NCI-H526 (cell line): ENCODE measurements around the gene MFSD8.
"Not testable (repeated sequence)": the region's sequence is repeated elsewhere in the genome, so short reads cannot be mapped to it uniquely, and the experiment has no call there.

Source experiments
- DNase-seq, 2 experiments: peaks; one replicate each; lab custom pipeline; 2025; lab: John Stamatoyannopoulos, UW

Gene MFSD8

DNA sequence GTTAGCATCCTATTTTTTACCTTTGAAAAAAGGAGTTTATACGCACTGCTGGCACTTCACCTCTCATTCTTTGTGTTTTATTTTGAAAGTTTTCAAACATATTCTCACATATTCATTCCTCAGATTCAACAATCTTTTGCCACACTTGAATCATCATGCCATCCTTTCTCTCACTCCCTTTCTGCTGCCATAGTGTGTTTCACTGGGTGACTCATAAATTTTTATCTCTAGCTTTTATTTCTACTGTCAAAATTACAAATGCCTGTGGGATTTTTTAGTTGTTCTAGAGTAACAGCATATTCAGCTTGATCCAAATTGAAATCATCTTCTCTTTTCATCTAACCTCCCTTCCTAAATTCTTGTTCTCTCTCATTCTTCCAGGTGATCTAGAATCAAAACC lies 28.0 kb downstream of the MFSD8 start:
- no peak for DNase-seq

DNA sequence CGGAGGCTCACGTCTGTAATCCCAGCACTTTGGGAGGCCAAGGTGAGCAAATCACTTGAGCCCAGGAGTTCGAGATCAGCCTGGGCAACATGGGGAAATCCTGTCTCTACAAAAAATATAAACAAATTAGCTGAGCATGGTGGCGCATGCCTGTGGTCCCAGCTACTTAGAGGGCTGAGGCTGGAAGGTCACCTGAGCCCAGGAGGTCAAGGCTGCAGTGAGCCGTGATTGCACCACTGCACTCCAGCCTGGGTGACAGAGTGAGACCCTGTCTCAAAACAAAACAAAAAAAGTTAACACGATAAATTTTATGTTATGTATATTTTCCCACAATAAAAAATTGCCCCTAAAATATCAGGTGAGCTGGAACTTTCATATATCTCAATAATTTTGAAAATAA lies 33.1 kb downstream of the MFSD8 start:
- not testable (repeated sequence) for DNase-seq

DNA sequence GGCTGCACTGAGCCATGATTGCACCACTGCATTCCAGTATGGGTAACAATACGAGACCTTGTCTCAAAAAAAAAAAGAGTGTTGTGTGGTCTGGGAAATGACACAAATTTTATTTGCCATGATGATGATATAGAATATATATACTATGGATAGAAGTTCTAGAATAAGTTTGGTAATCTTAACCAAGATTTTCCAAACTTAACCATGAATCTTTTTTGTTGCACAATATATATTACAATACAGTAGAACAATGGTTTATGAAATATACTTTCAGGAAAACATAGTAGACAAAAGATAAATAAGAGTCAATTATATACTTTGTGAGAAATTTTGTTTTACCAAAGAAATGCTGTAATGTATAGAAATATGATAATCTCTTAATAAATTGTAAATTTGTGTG lies 34.8 kb downstream of the MFSD8 start:
- no peak for DNase-seq

DNA sequence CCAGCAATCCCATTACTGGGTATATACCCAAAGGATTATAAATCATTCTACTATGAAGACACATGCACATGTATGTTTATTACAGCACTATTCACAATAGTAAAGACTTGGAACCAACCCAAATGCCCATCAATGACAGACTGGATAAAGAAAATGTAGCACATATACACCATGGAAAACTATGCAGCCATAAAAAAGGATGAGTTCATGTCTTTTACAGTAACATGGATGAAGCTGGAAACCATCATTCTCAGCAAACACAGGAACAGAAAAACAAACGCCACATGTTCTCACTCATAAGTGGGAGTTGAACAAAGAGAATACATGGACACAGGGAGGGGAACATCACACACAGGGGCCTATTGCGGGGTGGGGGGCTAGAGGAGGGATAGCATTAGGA lies 39.3 kb downstream of the MFSD8 start:
- DNase-seq: not testable (repeated sequence)

DNA sequence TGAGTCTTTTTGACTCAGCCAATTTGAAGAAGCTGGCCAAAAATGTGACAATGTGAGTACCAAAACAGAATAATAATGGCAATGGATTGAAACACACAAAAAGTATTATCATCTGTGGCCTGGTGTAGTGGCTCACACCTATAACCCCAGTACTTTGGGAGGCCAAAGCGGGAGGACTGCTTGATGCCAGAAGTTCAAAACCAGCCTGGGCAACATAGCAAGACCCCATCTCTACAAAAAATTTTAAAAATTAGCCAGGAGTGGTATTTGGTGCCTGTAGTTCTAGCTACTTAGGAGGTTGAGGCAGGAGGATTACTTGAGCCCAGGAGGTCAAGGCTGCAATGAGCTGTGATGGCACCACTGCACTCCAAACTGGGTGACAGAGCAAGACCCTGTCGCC lies 42.7 kb downstream of the MFSD8 start:
- no peak for DNase-seq

DNA sequence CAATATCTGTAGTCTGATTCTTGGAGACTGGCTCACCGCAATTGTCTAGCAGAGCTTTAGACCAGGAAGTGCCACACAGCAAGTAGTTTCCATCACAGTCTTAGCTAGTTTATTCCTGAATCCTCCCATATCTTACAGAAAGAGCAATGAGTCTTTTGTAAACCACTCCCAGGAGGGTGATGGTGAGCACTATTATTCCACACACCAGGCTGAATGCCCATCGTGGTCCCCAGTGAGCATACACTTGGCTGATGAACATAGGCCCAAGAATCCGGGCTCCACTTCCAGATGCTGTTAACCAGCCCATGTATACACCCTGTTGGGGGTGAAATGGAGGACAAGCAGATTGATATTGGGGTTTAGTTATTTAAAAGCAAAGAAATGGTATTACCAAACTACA lies 44.5 kb downstream of the MFSD8 start:
- DNase-seq: no peak

DNA sequence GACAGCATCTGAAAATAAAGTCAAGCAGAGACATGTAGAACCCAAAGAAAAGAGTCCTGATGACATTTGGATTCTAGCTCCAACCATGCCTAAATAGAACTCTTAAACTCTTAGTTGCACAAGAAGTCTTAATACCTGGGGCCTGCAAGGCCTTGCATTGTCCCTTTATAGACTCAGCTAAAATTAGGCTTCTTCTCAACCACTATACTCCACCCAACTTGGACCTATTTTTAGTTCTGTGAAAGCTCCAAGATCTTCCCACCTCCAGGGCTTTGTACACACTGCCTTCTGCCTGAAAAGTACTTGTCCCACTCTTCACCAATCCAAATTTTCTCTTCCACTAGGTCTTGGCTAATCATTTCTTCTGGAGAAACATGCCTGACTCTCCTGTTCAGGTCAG lies 47.8 kb downstream of the MFSD8 start:
- DNase-seq: no peak

DNA sequence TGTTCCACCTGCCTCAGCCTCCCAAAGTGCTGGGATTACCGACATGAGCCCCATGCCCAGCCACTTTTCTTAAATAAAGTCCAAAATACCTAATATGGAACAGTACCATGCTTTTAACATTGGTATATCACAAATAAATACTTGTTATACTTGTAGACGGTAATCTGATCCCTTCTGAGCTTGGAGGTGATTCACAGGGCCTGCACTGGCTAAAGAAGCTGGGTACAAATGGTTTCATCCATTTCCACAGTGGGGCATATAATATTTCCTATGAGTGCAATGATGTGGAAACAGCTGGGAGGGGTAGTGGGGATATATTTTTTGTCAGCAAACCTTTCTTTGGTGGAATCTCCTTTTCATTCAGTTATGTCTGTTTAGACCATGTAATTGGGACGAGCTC lies 48.5 kb downstream of the MFSD8 start:
- DNase-seq: no peak

DNA sequence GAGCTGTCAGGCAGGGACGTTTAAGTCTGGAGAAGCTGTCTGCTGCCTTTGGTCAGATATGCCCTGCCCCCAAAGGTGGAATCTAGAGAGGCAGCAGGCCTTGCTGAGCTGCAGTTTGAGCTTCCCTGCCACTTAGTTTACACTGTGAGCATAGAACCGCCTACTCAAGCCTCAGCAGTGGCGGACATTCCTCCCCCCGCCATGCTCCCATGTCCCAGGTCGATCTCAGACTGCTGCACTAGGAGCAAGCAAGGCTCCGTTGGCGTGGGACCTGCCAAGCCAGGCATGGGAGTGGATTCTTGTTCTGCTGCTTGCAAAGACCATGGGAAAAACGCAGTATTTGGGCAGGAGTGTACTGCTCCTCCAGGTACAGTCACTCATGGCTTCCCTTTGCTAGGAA lies 59.9 kb downstream of the MFSD8 start:
- no peak for DNase-seq

DNA sequence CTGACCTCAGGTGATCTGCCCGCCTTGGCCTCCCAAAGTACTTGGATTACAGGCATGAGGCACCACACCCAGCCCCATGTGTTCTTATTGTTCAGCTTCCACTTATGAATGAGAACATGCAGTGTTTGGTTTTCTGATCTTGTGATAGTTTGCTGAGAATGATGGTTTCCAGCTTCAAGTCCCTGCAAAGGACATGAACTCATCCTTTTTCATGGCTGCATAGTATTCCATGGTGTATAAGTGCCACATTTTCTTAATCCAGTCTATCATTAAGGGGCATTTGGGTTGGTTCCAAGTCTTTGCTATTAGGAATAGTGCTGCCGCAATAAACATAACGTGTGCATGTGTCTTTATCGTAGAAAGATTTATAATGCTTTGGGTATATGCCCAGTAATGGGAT lies 65.3 kb downstream of the MFSD8 start:
- not testable (repeated sequence) for DNase-seq

DNA sequence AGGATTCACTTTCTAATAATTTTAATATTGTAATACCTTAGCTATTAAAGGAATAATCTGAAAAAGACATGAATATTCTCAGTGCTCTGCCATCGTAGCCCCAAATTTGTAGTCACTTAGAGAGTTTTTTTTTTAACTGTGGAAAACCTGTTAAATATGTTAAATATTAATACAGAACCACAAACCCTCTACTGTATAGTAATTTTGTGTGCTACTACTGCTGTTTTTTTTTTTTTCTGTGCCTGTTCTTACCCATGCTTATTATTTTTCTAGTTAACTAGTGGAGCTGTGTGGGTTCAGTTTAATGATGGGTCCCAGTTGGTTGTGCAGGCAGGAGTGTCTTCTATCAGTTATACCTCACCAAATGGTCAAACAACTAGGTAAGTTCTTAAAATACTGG lies 68.4 kb downstream of the MFSD8 start:
- no peak for DNase-seq

DNA sequence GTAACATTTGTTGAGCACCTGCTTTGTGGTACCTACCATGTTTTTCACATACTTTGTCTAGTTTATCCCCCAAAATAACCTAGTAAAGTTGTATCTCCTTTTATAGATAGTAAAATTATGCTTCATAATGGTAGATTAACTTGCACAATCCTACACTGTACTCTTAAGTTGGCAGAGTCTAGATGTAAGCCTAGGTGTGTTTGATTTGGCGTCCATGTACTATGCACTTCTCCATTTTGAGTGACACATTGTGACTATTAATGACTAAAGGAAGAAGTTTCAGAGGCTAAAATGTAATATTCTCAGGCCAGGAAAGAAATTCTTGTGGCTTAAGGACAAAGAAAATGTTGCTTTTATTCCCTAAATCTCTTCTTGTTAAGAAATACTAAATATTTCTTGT lies 68.9 kb downstream of the MFSD8 start:
- no peak for DNase-seq

DNA sequence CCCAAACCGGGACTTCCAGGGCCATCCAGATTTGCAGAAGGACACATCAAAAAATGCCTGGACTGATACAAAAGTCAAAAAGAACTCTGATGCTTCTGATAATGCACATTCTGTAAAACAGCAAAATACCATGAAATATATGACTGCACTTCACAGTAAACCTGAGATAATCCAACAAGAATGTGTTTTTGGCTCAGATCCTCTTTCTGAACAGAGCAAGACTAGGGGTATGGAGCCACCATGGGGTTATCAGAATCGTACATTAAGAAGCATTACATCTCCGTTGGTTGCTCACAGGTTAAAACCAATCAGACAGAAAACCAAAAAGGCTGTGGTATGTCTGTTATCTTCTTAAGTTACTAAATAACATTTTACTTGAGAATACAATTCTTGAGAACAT lies 75.1 kb downstream of the MFSD8 start:
- DNase-seq: no peak

DNA sequence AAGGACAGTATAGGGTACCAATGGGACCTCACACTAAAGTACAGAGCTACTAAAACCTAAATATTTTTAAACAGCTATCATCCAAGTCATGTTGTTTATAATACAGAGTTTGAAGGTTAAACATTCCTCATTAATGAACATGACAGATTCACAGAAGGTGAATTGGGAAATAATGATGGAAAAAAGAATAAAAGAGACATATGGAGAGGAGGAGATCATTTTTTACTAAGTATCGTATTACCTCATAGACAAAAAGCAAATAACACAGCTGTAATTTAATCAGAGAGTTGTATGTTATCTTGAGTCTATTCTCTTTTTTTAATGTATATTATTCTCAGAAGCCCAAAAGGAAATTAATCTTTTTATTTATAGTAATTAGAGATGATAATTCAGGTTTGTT lies 76.4 kb downstream of the MFSD8 start:
- no peak for DNase-seq

DNA sequence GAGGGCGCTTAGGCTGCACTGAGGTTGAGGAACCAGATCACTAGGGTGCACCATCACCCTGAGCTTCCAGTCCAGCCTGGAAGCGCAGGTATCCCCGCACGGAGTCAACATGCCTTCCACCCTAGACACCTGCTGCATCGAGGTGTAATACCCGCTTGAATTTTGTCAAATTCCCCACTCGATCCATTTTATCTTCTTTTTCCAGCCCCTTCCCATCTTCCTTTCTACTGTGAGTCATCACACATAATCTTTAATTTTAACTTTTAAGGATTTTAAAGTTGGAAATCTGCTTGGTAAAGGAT lies 83.5 kb downstream of the MFSD8 start:
- DNase-seq: no peak

DNA sequence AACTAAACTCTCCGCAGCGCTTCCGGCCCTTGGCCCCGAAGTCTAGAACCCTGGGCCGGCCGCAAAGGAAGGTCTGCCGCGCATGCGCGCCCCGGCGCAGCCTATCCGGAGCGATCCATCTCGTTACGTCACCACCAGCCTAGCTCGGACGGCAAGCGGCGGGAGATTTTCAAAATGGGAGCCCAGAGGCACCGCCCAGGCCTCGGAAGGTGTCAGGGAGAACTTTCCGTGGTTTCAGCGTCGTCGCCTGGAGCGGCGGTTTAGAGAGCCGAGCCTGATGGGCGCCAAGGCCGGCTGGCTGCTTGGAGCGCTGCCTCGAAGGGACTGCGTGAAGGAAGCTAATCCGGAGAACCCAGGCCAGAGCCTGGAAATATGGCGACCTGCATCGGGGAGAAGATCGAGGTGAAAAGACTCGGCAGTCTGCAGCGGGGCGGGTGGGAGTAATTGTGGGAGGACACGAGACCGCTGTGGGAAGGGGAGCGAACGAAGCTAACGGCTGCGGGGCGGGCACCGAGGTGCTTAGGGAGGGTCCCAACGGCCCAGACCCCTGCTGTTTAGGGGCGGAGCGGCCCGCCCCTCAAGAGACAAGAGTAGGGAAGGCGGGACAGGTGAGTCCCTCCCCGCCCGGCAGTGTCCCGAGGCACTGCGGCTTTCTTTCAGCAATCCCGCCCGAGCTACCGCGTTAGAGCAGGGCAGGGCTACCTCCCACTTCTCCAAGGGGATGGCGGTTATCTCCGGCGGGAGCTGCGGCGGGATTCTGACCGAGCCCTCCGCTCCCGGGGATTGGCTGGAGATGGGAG lies 84.0 kb downstream of the MFSD8 start, which contains the start of gene PLK4:
TSS of gene PLK4 (plus strand) at position 131 of the 800 bp plus-strand sequence. CDS start at position 373, 242 bp downstream.
- DNase-seq: peak; percentile 89 to 98

DNA sequence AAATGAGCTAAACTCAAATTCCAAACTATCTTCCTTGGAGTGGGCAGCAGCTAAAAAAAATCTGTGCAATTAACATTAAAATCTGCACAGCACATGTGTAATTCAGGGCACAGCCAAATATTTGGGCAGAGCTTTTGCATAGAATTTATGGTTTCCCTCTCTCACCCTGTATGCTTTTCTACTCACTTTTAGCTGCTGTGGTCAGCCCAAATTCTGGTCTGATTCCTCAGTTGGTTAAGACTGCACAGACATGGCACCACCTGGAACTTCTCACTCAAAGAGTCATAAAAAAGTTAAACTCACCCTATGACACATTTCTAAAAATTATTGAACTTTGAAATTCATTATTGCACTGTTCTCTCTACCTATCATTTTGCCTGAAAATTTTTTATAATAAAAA lies 89.2 kb downstream of the MFSD8 start:
- no peak for DNase-seq

DNA sequence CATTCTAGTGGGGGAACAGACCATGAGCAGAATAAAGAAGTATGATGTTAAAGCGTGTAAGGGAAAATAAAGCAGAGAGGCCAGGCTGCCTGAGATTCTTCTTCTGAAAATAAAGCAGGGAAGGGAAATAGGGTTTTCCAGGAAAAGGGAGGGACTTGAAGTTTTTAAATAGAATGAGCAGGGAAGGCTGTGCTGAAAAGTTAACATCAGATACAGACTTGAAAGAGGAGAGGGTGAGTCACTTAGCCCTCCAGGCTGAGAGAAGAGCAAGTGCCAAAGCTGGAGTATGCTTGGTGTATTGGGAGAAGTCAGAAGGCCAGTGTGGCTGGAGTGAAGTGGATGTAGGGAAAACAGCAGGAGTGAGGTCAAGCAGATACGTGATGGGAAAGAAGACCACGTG lies 94.3 kb downstream of the MFSD8 start:
- DNase-seq: no peak

DNA sequence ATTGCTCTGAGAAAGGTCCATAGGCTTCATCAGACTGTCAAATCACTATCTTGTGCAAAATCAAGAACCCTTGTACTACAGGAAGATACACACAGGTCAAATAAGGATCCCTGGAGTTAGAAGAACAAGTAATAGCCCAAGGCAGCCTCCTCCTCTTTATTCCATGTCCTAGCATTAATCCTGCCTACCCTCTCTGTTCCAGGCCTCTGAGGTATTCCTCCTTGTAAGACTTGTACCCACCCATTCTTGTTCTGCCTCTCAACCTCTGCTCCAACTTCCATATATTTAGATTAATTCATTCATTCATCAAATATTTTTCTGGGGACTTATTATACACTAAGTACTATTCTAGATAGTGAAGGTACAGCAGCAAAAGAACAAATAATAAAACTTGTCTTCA lies 94.7 kb downstream of the MFSD8 start:
- no peak for DNase-seq

DNA sequence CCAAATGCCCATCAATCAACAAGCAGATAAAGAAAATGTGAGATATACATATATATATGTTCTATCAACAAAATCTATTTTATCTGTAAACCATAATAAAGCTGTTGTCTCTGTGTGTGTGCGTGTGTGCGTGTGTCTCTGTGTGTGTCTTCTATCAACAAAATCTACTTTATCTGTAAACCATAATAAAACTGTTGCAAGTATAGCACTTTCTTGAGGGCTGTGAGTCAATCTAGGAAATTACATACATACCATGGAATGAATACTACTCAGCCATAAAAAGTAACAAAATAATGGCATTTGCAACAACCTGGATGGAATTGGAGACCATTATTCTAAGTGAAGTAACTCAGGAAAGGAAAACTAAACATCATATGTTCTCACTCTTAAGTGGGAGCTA lies 96.8 kb downstream of the MFSD8 start:
- DNase-seq: no peak
